ENCODE results near the gene NOL12. TPM values are rescaled to one million over a fixed set of nuclear protein-coding genes. Genes with fewer than 3 reads are reported as not detected.

Gene NOL12
- polyA plus RNA-seq, 1 of the 3 experiments (the other 2 are of a cell fraction) = 52.2 TPM

GRCh38 chr22:37725551-37726240 is 39.6 kb downstream of the NOL12 start:
- ChIA-PET POLR2A (no interaction called here), CTCF (no interaction called here)
- Histone ChIP-seq H3K9me3 (no peaks in the 10 kb centered on the region), H3K27ac (ENCODE audit: low read depth in 2 of 2, low read length in 1 of 2) (no peak overlapping the region), H3K4me2 (no peak overlapping the region), H3F3A (replicated peaks; ENCODE audit: insufficient read depth) (peaks cover 9% of the 10 kb centered on the region), H3K9me2 (no peaks in the 10 kb centered on the region), H3K27me3 (ENCODE audit: insufficient read depth) (no peaks in the 10 kb centered on the region), H3K4me1 (ENCODE audit: control insufficient read depth in 1 of 2, insufficient read depth in 2 of 2, low read depth in 1 of 2, low read length in 1 of 2) (no peaks in the 10 kb centered on the region; a peak in 1 of 4 replicates), H3K4me3 (ENCODE audit: low read depth in 2 of 2, low read length in 1 of 2) (no peak overlapping the region), H2AFZ (ENCODE audit: low read depth) (no peak overlapping the region), H3K79me2 (ENCODE audit: insufficient read depth) (no peaks in the 10 kb centered on the region), H3K9ac (no peak overlapping the region), H4K20me1 (ENCODE audit: insufficient read depth) (no peaks in the 10 kb centered on the region), H3K36me3 (replicated peaks in 1 of 2; ENCODE audit: control insufficient read depth in 1 of 2, insufficient read depth in 2 of 2, low read length in 1 of 2) (no peaks in the 10 kb centered on the region)
- WGBS (ENCODE audit: low lambda C conversion rate) = 92% methylated on average over 23 of the region's 25 CpGs
- TF ChIP-seq, protein P1, sequence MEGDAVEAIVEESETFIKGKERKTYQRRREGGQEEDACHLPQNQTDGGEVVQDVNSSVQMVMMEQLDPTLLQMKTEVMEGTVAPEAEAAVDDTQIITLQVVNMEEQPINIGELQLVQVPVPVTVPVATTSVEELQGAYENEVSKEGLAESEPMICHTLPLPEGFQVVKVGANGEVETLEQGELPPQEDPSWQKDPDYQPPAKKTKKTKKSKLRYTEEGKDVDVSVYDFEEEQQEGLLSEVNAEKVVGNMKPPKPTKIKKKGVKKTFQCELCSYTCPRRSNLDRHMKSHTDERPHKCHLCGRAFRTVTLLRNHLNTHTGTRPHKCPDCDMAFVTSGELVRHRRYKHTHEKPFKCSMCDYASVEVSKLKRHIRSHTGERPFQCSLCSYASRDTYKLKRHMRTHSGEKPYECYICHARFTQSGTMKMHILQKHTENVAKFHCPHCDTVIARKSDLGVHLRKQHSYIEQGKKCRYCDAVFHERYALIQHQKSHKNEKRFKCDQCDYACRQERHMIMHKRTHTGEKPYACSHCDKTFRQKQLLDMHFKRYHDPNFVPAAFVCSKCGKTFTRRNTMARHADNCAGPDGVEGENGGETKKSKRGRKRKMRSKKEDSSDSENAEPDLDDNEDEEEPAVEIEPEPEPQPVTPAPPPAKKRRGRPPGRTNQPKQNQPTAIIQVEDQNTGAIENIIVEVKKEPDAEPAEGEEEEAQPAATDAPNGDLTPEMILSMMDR (IDR thresholded peaks at IDR 0.05) = no peak
- TF ChIP-seq FOSL2 (IDR thresholded peaks at IDR 0.05; ENCODE audit: borderline replicate concordance, low read depth) (no peak), EP300 (IDR thresholded peaks at IDR 0.05; ENCODE audit: borderline replicate concordance in 1 of 2, low read depth in 1 of 2, low read length in 1 of 2) (no peak), TEAD4 (IDR thresholded peaks at IDR 0.05; ENCODE audit: borderline replicate concordance, insufficient read depth) (no peak), POLR2AphosphoS5 (IDR thresholded peaks at IDR 0.05; ENCODE audit: low read depth, low read length) (no peak), ELF1 (IDR thresholded peaks at IDR 0.05) (no peak), MXI1 (IDR thresholded peaks at IDR 0.05; ENCODE audit: low read depth, low read length) (no peak), JUND (IDR thresholded peaks at IDR 0.05) (no peak), SMC3 (IDR thresholded peaks at IDR 0.05; ENCODE audit: low read depth, low read length) (no peak), RFX5 (IDR thresholded peaks at IDR 0.05; ENCODE audit: low read length) (no peak)
- DNase-seq = no peak

DNA sequence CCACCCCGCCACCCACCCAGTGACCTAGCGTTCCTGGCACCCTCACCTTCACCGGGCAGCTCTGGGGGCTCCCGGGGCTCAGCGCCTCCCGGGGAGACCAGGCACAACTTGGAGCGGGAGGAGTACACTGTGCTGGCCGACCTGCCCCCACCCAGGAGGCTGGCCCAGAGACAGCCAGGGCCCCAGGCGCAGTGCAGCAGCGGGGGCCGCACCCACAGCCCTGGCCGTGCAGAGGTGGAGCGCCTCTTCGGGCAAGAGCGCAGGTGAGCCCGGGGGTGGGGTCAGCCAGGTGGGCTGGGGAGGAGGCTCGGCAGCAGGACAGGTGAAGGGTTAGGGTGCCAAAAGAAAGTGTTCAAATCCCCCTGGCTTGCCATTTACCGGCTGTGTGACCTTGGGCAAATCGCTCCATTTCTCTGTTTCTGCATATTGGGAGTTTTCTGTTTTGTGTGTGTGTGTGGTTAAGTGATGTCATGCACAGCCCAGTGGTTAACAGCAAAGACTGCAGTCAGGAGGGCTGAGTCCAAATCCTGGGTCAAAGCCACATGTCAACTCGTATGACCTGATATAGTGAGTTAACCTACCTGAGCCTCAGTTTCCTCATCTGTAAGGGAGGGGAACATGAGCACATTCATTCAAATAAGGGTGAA is 40.2 kb downstream of the NOL12 start:
- ChIA-PET POLR2A (no interaction called here), CTCF (no interaction called here)
- Histone ChIP-seq H4K20me1 (ENCODE audit: insufficient read depth) (no peaks in the 10 kb centered on the region), H3K4me1 (ENCODE audit: control insufficient read depth in 1 of 2, insufficient read depth in 2 of 2, low read depth in 1 of 2, low read length in 1 of 2) (no peaks in the 10 kb centered on the region; a peak in 1 of 4 replicates), H3K9me3 (no peaks in the 10 kb centered on the region), H2AFZ (ENCODE audit: low read depth) (no peak overlapping the region), H3K9me2 (no peaks in the 10 kb centered on the region), H3K79me2 (ENCODE audit: insufficient read depth) (no peaks in the 10 kb centered on the region), H3K9ac (no peak overlapping the region), H3K27me3 (ENCODE audit: insufficient read depth) (no peaks in the 10 kb centered on the region), H3K4me2 (no peak overlapping the region), H3F3A (replicated peaks; ENCODE audit: insufficient read depth) (peaks cover 9% of the 10 kb centered on the region), H3K4me3 (ENCODE audit: low read depth in 2 of 2, low read length in 1 of 2) (no peak overlapping the region), H3K27ac (ENCODE audit: low read depth in 2 of 2, low read length in 1 of 2) (no peak overlapping the region), H3K36me3 (replicated peaks in 1 of 2; ENCODE audit: control insufficient read depth in 1 of 2, insufficient read depth in 2 of 2, low read length in 1 of 2) (no peaks in the 10 kb centered on the region)
- DNase-seq = no peak
- 92% methylated on average over 1 of the region's 20 CpGs for WGBS (ENCODE audit: low lambda C conversion rate)
- TF ChIP-seq RAD21 (IDR thresholded peaks at IDR 0.05; ENCODE audit: low read length) = peak; percentile 33; the same call in 1 of the 2 replicates
- TF ChIP-seq, protein P1 (IDR thresholded peaks at IDR 0.05) = peak; percentile 27; the same call in 1 of the 2 replicates
- TF ChIP-seq ELF1 (IDR thresholded peaks at IDR 0.05) = no peak

Measured in SK-N-SH (cell line).